ENCODE data around the gene PRDM16. TPM values are rescaled to one million over a fixed set of nuclear protein-coding genes. Genes with fewer than 3 reads are reported as not detected.

The PRDM16 gene
- total RNA-seq, 4 donors from 2014 or later: 0.19 to 1.6 (median 0.36) TPM

GRCh38 chr1:3307359-3307758 lies 238.4 kb downstream of the PRDM16 start:
- Histone ChIP-seq H3K9me3 (no peaks in the 10 kb centered on the region), H3K36me3 (no peaks in the 10 kb centered on the region), H3K4me3 (no peak overlapping the region), H3K27ac (no peak overlapping the region), H3K4me1 (no peaks in the 10 kb centered on the region), H3K27me3 (peaks cover 41% of the 10 kb centered on the region)
- DNase-seq (ENCODE audit: low spot score in 2 of 2): no peak
- WGBS: 74% methylated on average over 8 of the region's 8 CpGs
- no peak for TF ChIP-seq POLR2A (IDR thresholded peaks at IDR 0.05)
- TF ChIP-seq POLR2AphosphoS5 (IDR thresholded peaks at IDR 0.05): no peak
- TF ChIP-seq EP300 (IDR thresholded peaks at IDR 0.05): no peak
- TF ChIP-seq CTCF (IDR thresholded peaks at IDR 0.05): no peak

GRCh38 chr1:3308053-3308452 lies 239.1 kb downstream of the PRDM16 start:
- peaks cover 5% of the 10 kb centered on the region for H3K4me1 ChIP-seq
- H3K36me3 ChIP-seq: no peaks in the 10 kb centered on the region
- TF ChIP-seq EP300 (IDR thresholded peaks at IDR 0.05): no peak
- no peak for TF ChIP-seq CTCF (IDR thresholded peaks at IDR 0.05)
- no peak for TF ChIP-seq POLR2A (IDR thresholded peaks at IDR 0.05)
- TF ChIP-seq POLR2AphosphoS5 (IDR thresholded peaks at IDR 0.05): no peak
- H3K9me3 ChIP-seq: no peaks in the 10 kb centered on the region
- no peak for DNase-seq (ENCODE audit: low spot score in 2 of 2)
- H3K27me3 ChIP-seq: peaks cover 45% of the 10 kb centered on the region
- 100% methylated on average over 1 of the region's 11 CpGs for WGBS
- no peak overlapping the region for H3K27ac ChIP-seq
- H3K4me3 ChIP-seq: no peak overlapping the region

GRCh38 chr1:3310718-3311400 lies 241.9 kb downstream of the PRDM16 start:
- Histone ChIP-seq H3K4me1 (peaks cover 26% of the 10 kb centered on the region), H3K27me3 (peaks cover 49% of the 10 kb centered on the region), H3K9me3 (no peaks in the 10 kb centered on the region), H3K4me3 (no peak overlapping the region), H3K36me3 (no peaks in the 10 kb centered on the region), H3K27ac (no peak overlapping the region)
- 85% methylated on average over 24 of the region's 25 CpGs for WGBS
- DNase-seq (ENCODE audit: low spot score in 2 of 2): no peak
- TF ChIP-seq POLR2AphosphoS5 (IDR thresholded peaks at IDR 0.05): no peak
- no peak for TF ChIP-seq POLR2A (IDR thresholded peaks at IDR 0.05)
- TF ChIP-seq EP300 (IDR thresholded peaks at IDR 0.05): no peak
- TF ChIP-seq CTCF (IDR thresholded peaks at IDR 0.05): no peak

GRCh38 chr1:3311711-3312110 lies 242.7 kb downstream of the PRDM16 start:
- peaks cover 51% of the 10 kb centered on the region for H3K27me3 ChIP-seq
- TF ChIP-seq POLR2A (IDR thresholded peaks at IDR 0.05): no peak
- TF ChIP-seq CTCF (IDR thresholded peaks at IDR 0.05): no peak
- no peak for TF ChIP-seq POLR2AphosphoS5 (IDR thresholded peaks at IDR 0.05)
- TF ChIP-seq EP300 (IDR thresholded peaks at IDR 0.05): no peak
- no peak overlapping the region for H3K4me3 ChIP-seq
- H3K36me3 ChIP-seq: no peaks in the 10 kb centered on the region
- WGBS: 93% methylated on average over 7 of the region's 8 CpGs
- H3K27ac ChIP-seq: no peak overlapping the region
- no peaks in the 10 kb centered on the region for H3K9me3 ChIP-seq
- peaks cover 26% of the 10 kb centered on the region for H3K4me1 ChIP-seq
- no peak for DNase-seq (ENCODE audit: low spot score in 2 of 2)

GRCh38 chr1:3312310-3312897 lies 243.4 kb downstream of the PRDM16 start:
- peaks cover 26% of the 10 kb centered on the region for H3K4me1 ChIP-seq
- WGBS: 77% methylated on average over 12 of the region's 24 CpGs
- H3K4me3 ChIP-seq: no peak overlapping the region
- no peaks in the 10 kb centered on the region for H3K36me3 ChIP-seq
- H3K27me3 ChIP-seq: peaks cover 58% of the 10 kb centered on the region
- TF ChIP-seq POLR2AphosphoS5 (IDR thresholded peaks at IDR 0.05) (no peak), EP300 (IDR thresholded peaks at IDR 0.05) (no peak), POLR2A (IDR thresholded peaks at IDR 0.05) (no peak), CTCF (IDR thresholded peaks at IDR 0.05) (no peak)
- no peaks in the 10 kb centered on the region for H3K9me3 ChIP-seq
- DNase-seq (ENCODE audit: low spot score in 2 of 2): no peak
- H3K27ac ChIP-seq: peak overlapping the region; percentile 82
